Activated B cell treated with CpG ODN at 0.5 μM for 24 hours (primary cell): ENCODE data around the gene CNTRL. TPM values are rescaled to one million over a fixed set of nuclear protein-coding genes. Genes with fewer than 3 reads are reported as not detected.

Experiments
- ATAC-seq: fragments of 200-7000 bp; cut with Tn5 transposase; one replicate; pipeline ENCODE4 v1.10.0; 2021; ENCODE audit warnings: low read depth, mild to moderate bottlenecking, moderate library complexity
- CTCF ChIA-PET: fragments of 350-600 bp; sonication (Branson Sonifier 250); formaldehyde crosslinking; loops from one replicate; lab custom pipeline; 2021; ENCODE audit warnings: antibody characterized with exemption; lab: Charles Lee
- POLR2A ChIA-PET: fragments of 350-600 bp; sonication (Branson Sonifier 250); formaldehyde crosslinking; loops from one replicate; lab custom pipeline; 2021; ENCODE audit warnings: antibody characterized with exemption; lab: Charles Lee
- DNase-seq: peaks from one replicate; pipeline ENCODE4 v3.0.0; 2022
- H3K27ac Mint-ChIP-seq: one replicate; pipeline ENCODE4 v1.8.0; 2020; ENCODE audit warnings: mixed read lengths
- H3K27me3 Mint-ChIP-seq: one replicate; pipeline ENCODE4 v1.8.0; 2021; ENCODE audit warnings: mixed read lengths
- H3K36me3 Mint-ChIP-seq: one replicate; pipeline ENCODE4 v1.8.0; 2021; ENCODE audit warnings: low read depth, mixed read lengths
- H3K4me1 Mint-ChIP-seq: one replicate; pipeline ENCODE4 v1.8.0; 2021; ENCODE audit warnings: mixed read lengths
- H3K4me3 Mint-ChIP-seq: one replicate; pipeline ENCODE4 v1.8.0; 2020; ENCODE audit warnings: mild to moderate bottlenecking, mixed read lengths
- H3K9me3 Mint-ChIP-seq: one replicate; pipeline ENCODE4 v1.8.0; 2020; ENCODE audit warnings: mixed read lengths
- intact Hi-C: fragments of 100-400 bp; cut with micrococcal nuclease; formaldehyde crosslinking; loops from one replicate; pipeline ENCODE4 v1.15.1; 2024
- total RNA-seq: library from RNA; stranded (reverse); gene quantifications from 2 replicates; pipeline ENCODE4 v1.2.3, GENCODE V29; 2022
- TF ChIP-seq, protein P1 (sequence below): fragments of 200-600 bp; IDR thresholded peaks from one replicate; pipeline ENCODE4 v1.8.0; 2022; ENCODE audit warnings: antibody characterized with exemption, mild to moderate bottlenecking

The CNTRL gene
- total RNA-seq, 1 donor from 2014 or later, result 110 TPM

DNA sequence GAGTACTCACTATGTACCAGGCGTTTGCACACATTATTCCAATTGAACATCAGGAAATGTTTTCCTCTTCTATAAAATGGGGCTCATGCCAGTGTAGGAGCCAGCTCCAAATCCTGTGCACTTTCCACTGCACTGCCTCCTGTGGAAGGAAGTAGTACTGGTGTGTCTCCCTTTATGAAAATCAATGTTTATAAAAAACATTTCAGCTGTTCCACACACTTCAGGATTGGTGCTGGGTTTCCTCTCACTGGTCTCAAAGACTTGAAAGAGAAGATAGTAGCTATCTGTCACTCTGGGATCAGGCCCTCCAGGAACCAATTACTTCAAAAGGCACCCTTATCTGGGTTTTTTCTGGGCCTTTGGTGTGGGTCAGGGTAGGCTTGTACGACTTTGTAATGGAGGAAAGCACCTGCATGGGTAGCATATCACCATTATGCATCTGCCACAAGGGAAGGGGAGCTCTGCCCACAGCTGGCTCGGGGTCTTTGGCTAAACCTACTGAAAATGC, 94.4 kb downstream of the CNTRL start:
- intact Hi-C loops, result no loop called here
- Mint-ChIP-seq H3K4me1 (peaks cover 1% of the 10 kb centered on the region), H3K36me3 (peaks cover 88% of the 10 kb centered on the region), H3K27ac (peak overlapping the region; percentile 30), H3K4me3 (no peak overlapping the region), H3K9me3 (no peaks in the 10 kb centered on the region), H3K27me3 (no peaks in the 10 kb centered on the region)
- TF ChIP-seq, protein P1, sequence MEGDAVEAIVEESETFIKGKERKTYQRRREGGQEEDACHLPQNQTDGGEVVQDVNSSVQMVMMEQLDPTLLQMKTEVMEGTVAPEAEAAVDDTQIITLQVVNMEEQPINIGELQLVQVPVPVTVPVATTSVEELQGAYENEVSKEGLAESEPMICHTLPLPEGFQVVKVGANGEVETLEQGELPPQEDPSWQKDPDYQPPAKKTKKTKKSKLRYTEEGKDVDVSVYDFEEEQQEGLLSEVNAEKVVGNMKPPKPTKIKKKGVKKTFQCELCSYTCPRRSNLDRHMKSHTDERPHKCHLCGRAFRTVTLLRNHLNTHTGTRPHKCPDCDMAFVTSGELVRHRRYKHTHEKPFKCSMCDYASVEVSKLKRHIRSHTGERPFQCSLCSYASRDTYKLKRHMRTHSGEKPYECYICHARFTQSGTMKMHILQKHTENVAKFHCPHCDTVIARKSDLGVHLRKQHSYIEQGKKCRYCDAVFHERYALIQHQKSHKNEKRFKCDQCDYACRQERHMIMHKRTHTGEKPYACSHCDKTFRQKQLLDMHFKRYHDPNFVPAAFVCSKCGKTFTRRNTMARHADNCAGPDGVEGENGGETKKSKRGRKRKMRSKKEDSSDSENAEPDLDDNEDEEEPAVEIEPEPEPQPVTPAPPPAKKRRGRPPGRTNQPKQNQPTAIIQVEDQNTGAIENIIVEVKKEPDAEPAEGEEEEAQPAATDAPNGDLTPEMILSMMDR, result no peak
- CTCF ChIA-PET, result interaction anchor here (1.2 to 1.5 kb wide), 2 partner anchors 37 to 188 kb away, joined by 3 to 4 read pairs; no protein-coding TSS in a partner anchor
- DNase-seq (no peak), ATAC-seq (peak; percentile 47)
- POLR2A ChIA-PET, result interaction anchor here (0.6 kb wide), 1 partner anchor 32 kb away, joined by 4 read pairs; no protein-coding TSS in a partner anchor

DNA sequence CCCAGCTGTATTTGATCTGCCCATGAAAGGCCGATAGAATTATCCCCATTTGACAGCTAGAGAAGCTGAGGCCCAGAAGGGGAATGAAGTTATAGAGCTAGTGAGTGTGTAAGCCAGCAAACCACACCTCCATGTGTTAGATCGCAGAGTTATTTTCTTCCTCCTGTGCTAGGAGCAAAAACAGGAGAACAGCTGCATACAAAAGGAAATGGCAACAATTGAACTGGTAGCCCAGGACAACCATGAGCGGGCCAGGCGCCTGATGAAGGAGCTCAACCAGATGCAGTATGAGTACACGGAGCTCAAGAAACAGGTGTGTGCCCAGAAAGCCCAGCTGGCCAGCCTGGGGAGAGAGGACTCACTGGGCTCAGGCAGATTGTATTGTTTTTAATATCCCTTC, 96.5 kb downstream of the CNTRL start:
- Mint-ChIP-seq H3K9me3 (no peaks in the 10 kb centered on the region), H3K4me1 (peaks cover 2% of the 10 kb centered on the region), H3K36me3 (peaks cover 90% of the 10 kb centered on the region), H3K27me3 (no peaks in the 10 kb centered on the region), H3K27ac (no peak overlapping the region), H3K4me3 (no peak overlapping the region)
- intact Hi-C loops, result no loop called here
- CTCF ChIA-PET, result interaction anchor here (1.0 to 1.5 kb wide), 3 partner anchors 11 to 228 kb away, joined by 3 to 4 read pairs (median 3); no protein-coding TSS in a partner anchor
- TF ChIP-seq, protein P1, result no peak
- POLR2A ChIA-PET, result interaction anchor here (1.2 to 1.6 kb wide), 2 partner anchors 9 to 31 kb away, joined by 3 to 6 read pairs; partner anchors contain the start of gene RAB14
- DNase-seq, result no peak
- no peak for ATAC-seq

DNA sequence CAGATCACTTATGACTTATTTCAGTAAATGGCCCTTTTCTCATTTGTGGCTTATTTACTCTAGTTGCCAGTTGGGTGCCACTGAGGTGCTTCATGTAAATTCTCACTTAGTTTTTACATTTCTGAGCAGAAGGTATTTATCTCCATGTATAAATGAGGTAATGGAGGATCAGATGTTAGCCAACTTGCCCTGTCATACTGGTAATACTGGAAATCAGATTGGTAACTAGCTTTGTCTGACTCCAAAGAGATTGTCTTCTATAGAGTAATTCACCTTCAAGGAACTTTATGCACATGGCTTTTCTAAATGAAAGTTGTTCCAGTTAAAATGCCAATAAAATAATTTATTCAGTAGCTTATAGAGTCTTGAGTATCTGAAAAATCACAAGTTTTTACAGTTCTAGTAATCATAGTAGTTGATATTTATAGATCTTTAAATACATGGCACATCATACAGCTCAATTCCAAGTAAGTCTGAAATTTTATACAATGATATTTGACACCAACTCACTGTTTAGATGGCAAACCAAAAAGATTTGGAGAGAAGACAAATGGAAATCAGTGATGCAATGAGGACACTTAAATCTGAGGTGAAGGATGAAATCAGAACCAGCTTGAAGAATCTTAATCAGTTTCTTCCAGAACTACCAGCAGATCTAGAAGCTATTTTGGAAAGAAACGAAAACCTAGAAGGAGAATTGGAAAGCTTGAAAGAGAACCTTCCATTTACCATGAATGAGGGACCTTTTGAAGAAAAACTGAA, 98.2 kb downstream of the CNTRL start:
- Mint-ChIP-seq H3K27ac (peak overlapping the region; percentile 59), H3K4me3 (no peak overlapping the region), H3K36me3 (peaks cover 92% of the 10 kb centered on the region), H3K9me3 (no peaks in the 10 kb centered on the region), H3K27me3 (no peaks in the 10 kb centered on the region), H3K4me1 (peaks cover 7% of the 10 kb centered on the region)
- no peak for ATAC-seq
- ChIA-PET POLR2A (interaction anchor here (0.5 to 1.1 kb wide), 2 partner anchors 9 to 11 kb away, joined by 3 read pairs; no protein-coding TSS in a partner anchor), CTCF (interaction anchor here (1.5 kb wide), 1 partner anchor 227 kb away, joined by 3 read pairs; no protein-coding TSS in a partner anchor)
- intact Hi-C loops, result no loop called here
- TF ChIP-seq, protein P1, result no peak
- DNase-seq, result no peak

DNA sequence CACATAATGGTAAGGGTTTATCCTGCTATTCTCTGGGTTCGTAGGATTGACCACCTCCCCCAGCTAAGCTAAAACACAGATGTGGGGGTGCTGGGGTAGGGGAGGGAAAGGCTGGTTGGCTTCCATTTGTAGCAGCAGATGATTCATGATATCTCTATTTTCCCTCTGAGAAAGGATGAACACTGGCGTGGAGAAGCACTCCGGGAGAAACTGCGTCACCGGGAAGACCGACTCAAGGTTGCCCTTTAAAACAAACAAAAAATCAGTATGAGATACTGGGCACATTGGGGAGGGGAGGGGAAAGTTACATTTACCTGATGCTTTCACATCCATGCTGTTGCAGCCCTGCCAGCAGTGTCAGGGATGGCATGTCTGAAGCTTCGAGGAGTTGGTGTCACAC, 98.7 kb downstream of the CNTRL start:
- no peaks in the 10 kb centered on the region for H3K27me3 Mint-ChIP-seq
- intact Hi-C loops, result no loop called here
- ChIA-PET POLR2A (interaction anchor here (0.5 to 1.1 kb wide), 2 partner anchors 10 to 12 kb away, joined by 3 read pairs; no protein-coding TSS in a partner anchor), CTCF (no interaction called here)
- TF ChIP-seq, protein P1, result no peak
- peaks cover 7% of the 10 kb centered on the region for H3K4me1 Mint-ChIP-seq
- H3K4me3 Mint-ChIP-seq, result no peak overlapping the region
- ATAC-seq (no peak), DNase-seq (no peak)
- H3K9me3 Mint-ChIP-seq, result no peaks in the 10 kb centered on the region
- peak overlapping the region; percentile 59 for H3K27ac Mint-ChIP-seq
- peaks cover 91% of the 10 kb centered on the region for H3K36me3 Mint-ChIP-seq
